Right renal cortex interstitium (tissue), 3 donors: ENCODE results near the gene MFAP3. TPM values are rescaled to one million over a fixed set of nuclear protein-coding genes. Genes with fewer than 3 reads are reported as not detected.
A peak's percentile ranks its signal among the peaks of the same experiment; 100 is the strongest.
"Not testable (repeated sequence)": the region's sequence is repeated elsewhere in the genome, so short reads cannot be mapped to it uniquely, and the experiment has no call there.

Experiments
- DNase-seq, 3 donors: peaks; one replicate each; pipeline ENCODE4 v3.0.0-alpha.2; 2013; ENCODE audit warnings: low read depth in 3 of 3, low spot score in 2 of 3
- polyA plus RNA-seq, 3 donors: library from polyadenylated mRNA; unstranded; fragments of 120-200 nt; gene quantifications; one replicate each; pipeline ENCODE4 v1.2.1, GENCODE V29; 2013; ENCODE audit not compliant: insufficient read length in 3 of 3

MFAP3 gene
- polyA plus RNA-seq, 3 donors: 51.3 to 54.8 (median 52.8) TPM

- no peak for DNase-seq
Measured at GRCh38 chr5:154049636-154050035, 10.9 kb downstream of the MFAP3 start.

- DNase-seq: no peak
Measured at GRCh38 chr5:154053468-154053867, 14.7 kb downstream of the MFAP3 start.

- DNase-seq: no peak
Measured at GRCh38 chr5:154055201-154055600, 16.4 kb downstream of the MFAP3 start.

GRCh38 chr5:154058055-154059038 lies 19.6 kb downstream of the MFAP3 start:
- no peak for DNase-seq

GRCh38 chr5:154059039-154059430 lies 20.3 kb downstream of the MFAP3 start:
- no peak for DNase-seq

- no peak for DNase-seq
Measured at GRCh38 chr5:154059583-154059982, 20.8 kb downstream of the MFAP3 start.

GRCh38 chr5:154060606-154061005 lies 21.8 kb downstream of the MFAP3 start:
- no peak for DNase-seq

- no peak for DNase-seq
Measured at GRCh38 chr5:154063372-154063771, 24.6 kb downstream of the MFAP3 start.

GRCh38 chr5:154065971-154066370 lies 27.2 kb downstream of the MFAP3 start:
- DNase-seq: no peak

- DNase-seq: not testable (repeated sequence)
Measured at GRCh38 chr5:154069854-154070253, 31.1 kb downstream of the MFAP3 start.

GRCh38 chr5:154071799-154072413 lies 33.1 kb downstream of the MFAP3 start:
- no peak for DNase-seq

- DNase-seq: peak; percentile 48 to 65 (median 61)
Measured at GRCh38 chr5:154072414-154073171, 33.8 kb downstream of the MFAP3 start.

- DNase-seq: no peak
Measured at GRCh38 chr5:154076240-154076922, 37.6 kb downstream of the MFAP3 start.

GRCh38 chr5:154077696-154078095 lies 38.9 kb downstream of the MFAP3 start:
- no peak for DNase-seq

- no peak for DNase-seq
Measured at GRCh38 chr5:154078272-154078671, 39.5 kb downstream of the MFAP3 start.

GRCh38 chr5:154081246-154081645 lies 42.5 kb downstream of the MFAP3 start:
- no peak for DNase-seq

GRCh38 chr5:154084062-154084639 lies 45.4 kb downstream of the MFAP3 start:
- no peak for DNase-seq

- no peak for DNase-seq
Measured at GRCh38 chr5:154086146-154086545, 47.4 kb downstream of the MFAP3 start.

GRCh38 chr5:154086641-154087040 lies 47.9 kb downstream of the MFAP3 start:
- no peak for DNase-seq

GRCh38 chr5:154087260-154087659 lies 48.5 kb downstream of the MFAP3 start:
- no peak for DNase-seq
